Dendritic cell treated with granulocyte-macrophage colony-stimulating factor and Interleukin-4, amounts not matched to agents 40 ng/mL and 50 ng/mL, for 4 days (primary cell): Measurements from ENCODE around the gene ST6GALNAC3.
"Not testable (repeated sequence)": the region's sequence is repeated elsewhere in the genome, so short reads cannot be mapped to it uniquely, and the experiment has no call there.

ENCODE experiments used
- H3K27ac Mint-ChIP-seq: one replicate; pipeline ENCODE4 v1.8.0; 2022; ENCODE audit warnings: mild to moderate bottlenecking, mixed read lengths
- H3K27me3 Mint-ChIP-seq: one replicate; pipeline ENCODE4 v1.8.0; 2022; ENCODE audit warnings: mild to moderate bottlenecking, mixed read lengths
- H3K36me3 Mint-ChIP-seq: one replicate; pipeline ENCODE4 v1.8.0; 2022; ENCODE audit warnings: low read depth, mixed read lengths
- H3K4me1 Mint-ChIP-seq: one replicate; pipeline ENCODE4 v1.8.0; 2022; ENCODE audit warnings: low read depth, mixed read lengths
- H3K4me3 Mint-ChIP-seq: one replicate; pipeline ENCODE4 v1.8.0; 2022; ENCODE audit warnings: mild to moderate bottlenecking, moderate library complexity, mixed read lengths
- H3K9me3 Mint-ChIP-seq: one replicate; pipeline ENCODE4 v1.8.0; 2022; ENCODE audit warnings: mixed read lengths
- intact Hi-C: fragments of 100-400 bp; cut with micrococcal nuclease; formaldehyde crosslinking; loops from one replicate; pipeline ENCODE4 v1.15.0; 2022

Gene ST6GALNAC3

GRCh38 chr1:76083189-76083588 is 8.6 kb downstream of the ST6GALNAC3 start:
- no peaks in the 10 kb centered on the region for H3K36me3 Mint-ChIP-seq
- intact Hi-C loops = no loop called here
- no peak overlapping the region for H3K4me3 Mint-ChIP-seq
- peaks cover 11% of the 10 kb centered on the region for H3K4me1 Mint-ChIP-seq
- no peaks in the 10 kb centered on the region for H3K27me3 Mint-ChIP-seq
- no peaks in the 10 kb centered on the region for H3K9me3 Mint-ChIP-seq
- no peak overlapping the region for H3K27ac Mint-ChIP-seq

GRCh38 chr1:76084029-76084627 is 9.6 kb downstream of the ST6GALNAC3 start:
- Mint-ChIP-seq H3K4me1 (peaks cover 11% of the 10 kb centered on the region), H3K9me3 (no peaks in the 10 kb centered on the region), H3K4me3 (no peak overlapping the region), H3K36me3 (no peaks in the 10 kb centered on the region), H3K27ac (no peak overlapping the region), H3K27me3 (no peaks in the 10 kb centered on the region)
- intact Hi-C loops = no loop called here

GRCh38 chr1:76084685-76085084 is 10.1 kb downstream of the ST6GALNAC3 start:
- H3K9me3 Mint-ChIP-seq = no peaks in the 10 kb centered on the region
- no peak overlapping the region for H3K4me3 Mint-ChIP-seq
- no peaks in the 10 kb centered on the region for H3K36me3 Mint-ChIP-seq
- peaks cover 11% of the 10 kb centered on the region for H3K4me1 Mint-ChIP-seq
- intact Hi-C loops = no loop called here
- H3K27ac Mint-ChIP-seq = no peak overlapping the region
- H3K27me3 Mint-ChIP-seq = no peaks in the 10 kb centered on the region

GRCh38 chr1:76086109-76086508 is 11.6 kb downstream of the ST6GALNAC3 start:
- no peaks in the 10 kb centered on the region for H3K36me3 Mint-ChIP-seq
- no peaks in the 10 kb centered on the region for H3K27me3 Mint-ChIP-seq
- intact Hi-C loops = no loop called here
- H3K9me3 Mint-ChIP-seq = no peaks in the 10 kb centered on the region
- no peak overlapping the region for H3K4me3 Mint-ChIP-seq
- no peak overlapping the region for H3K27ac Mint-ChIP-seq
- peaks cover 10% of the 10 kb centered on the region for H3K4me1 Mint-ChIP-seq

GRCh38 chr1:76086597-76086996 is 12.1 kb downstream of the ST6GALNAC3 start:
- H3K36me3 Mint-ChIP-seq = no peaks in the 10 kb centered on the region
- peaks cover 10% of the 10 kb centered on the region for H3K4me1 Mint-ChIP-seq
- no peaks in the 10 kb centered on the region for H3K9me3 Mint-ChIP-seq
- H3K27ac Mint-ChIP-seq = no peak overlapping the region
- H3K4me3 Mint-ChIP-seq = no peak overlapping the region
- intact Hi-C loops = no loop called here
- H3K27me3 Mint-ChIP-seq = no peaks in the 10 kb centered on the region

- Mint-ChIP-seq H3K27ac (no peak overlapping the region), H3K4me3 (no peak overlapping the region), H3K9me3 (no peaks in the 10 kb centered on the region), H3K27me3 (peaks cover 1% of the 10 kb centered on the region), H3K4me1 (peaks cover 10% of the 10 kb centered on the region), H3K36me3 (no peaks in the 10 kb centered on the region)
- intact Hi-C loops = no loop called here
Observed at GRCh38 chr1:76090283-76091203, 16.0 kb downstream of the ST6GALNAC3 start.

- no peak overlapping the region for H3K4me3 Mint-ChIP-seq
- H3K9me3 Mint-ChIP-seq = no peaks in the 10 kb centered on the region
- no peaks in the 10 kb centered on the region for H3K36me3 Mint-ChIP-seq
- H3K4me1 Mint-ChIP-seq = peaks cover 4% of the 10 kb centered on the region
- peaks cover 1% of the 10 kb centered on the region for H3K27me3 Mint-ChIP-seq
- H3K27ac Mint-ChIP-seq = no peak overlapping the region
- intact Hi-C loops = no loop called here
Observed at GRCh38 chr1:76092812-76093211, 18.3 kb downstream of the ST6GALNAC3 start.

GRCh38 chr1:76093522-76094312 is 19.2 kb downstream of the ST6GALNAC3 start:
- H3K27ac Mint-ChIP-seq = no peak overlapping the region

GRCh38 chr1:76095802-76096201 is 21.3 kb downstream of the ST6GALNAC3 start:
- intact Hi-C loops = no loop called here
- Mint-ChIP-seq H3K9me3 (no peaks in the 10 kb centered on the region), H3K27ac (no peak overlapping the region), H3K4me1 (no peaks in the 10 kb centered on the region), H3K36me3 (no peaks in the 10 kb centered on the region), H3K27me3 (peaks cover 1% of the 10 kb centered on the region), H3K4me3 (no peak overlapping the region)

More at GRCh38 chr1:76093522-76094312, 19.2 kb downstream of the ST6GALNAC3 start:
- Mint-ChIP-seq H3K4me1 (peaks cover 4% of the 10 kb centered on the region), H3K9me3 (no peaks in the 10 kb centered on the region), H3K36me3 (no peaks in the 10 kb centered on the region), H3K4me3 (no peak overlapping the region), H3K27me3 (peaks cover 1% of the 10 kb centered on the region)
- intact Hi-C loops = no loop called here

GRCh38 chr1:76097064-76097463 is 22.5 kb downstream of the ST6GALNAC3 start:
- H3K4me3 Mint-ChIP-seq, intact Hi-C loops, H3K36me3 Mint-ChIP-seq, H3K4me1 Mint-ChIP-seq, H3K27ac Mint-ChIP-seq, H3K9me3 Mint-ChIP-seq, H3K27me3 Mint-ChIP-seq: not testable (repeated sequence)

- H3K9me3 Mint-ChIP-seq = no peaks in the 10 kb centered on the region
- H3K27ac Mint-ChIP-seq = no peak overlapping the region
- H3K4me1 Mint-ChIP-seq = no peaks in the 10 kb centered on the region
- peaks cover 1% of the 10 kb centered on the region for H3K27me3 Mint-ChIP-seq
- no peak overlapping the region for H3K4me3 Mint-ChIP-seq
- intact Hi-C loops = no loop called here
- no peaks in the 10 kb centered on the region for H3K36me3 Mint-ChIP-seq
Observed at GRCh38 chr1:76098845-76099244, 24.3 kb downstream of the ST6GALNAC3 start.

- intact Hi-C loops = no loop called here
- Mint-ChIP-seq H3K36me3 (no peaks in the 10 kb centered on the region), H3K4me3 (no peak overlapping the region), H3K4me1 (no peaks in the 10 kb centered on the region), H3K9me3 (no peaks in the 10 kb centered on the region), H3K27ac (no peak overlapping the region), H3K27me3 (no peaks in the 10 kb centered on the region)
Observed at GRCh38 chr1:76101548-76101947, 27.0 kb downstream of the ST6GALNAC3 start.

GRCh38 chr1:76102046-76102445 is 27.5 kb downstream of the ST6GALNAC3 start:
- intact Hi-C loops = no loop called here
- no peaks in the 10 kb centered on the region for H3K9me3 Mint-ChIP-seq
- no peak overlapping the region for H3K4me3 Mint-ChIP-seq
- H3K27me3 Mint-ChIP-seq = no peaks in the 10 kb centered on the region
- H3K27ac Mint-ChIP-seq = no peak overlapping the region
- no peaks in the 10 kb centered on the region for H3K36me3 Mint-ChIP-seq
- no peaks in the 10 kb centered on the region for H3K4me1 Mint-ChIP-seq

GRCh38 chr1:76103034-76103433 is 28.5 kb downstream of the ST6GALNAC3 start:
- Mint-ChIP-seq H3K4me1 (no peaks in the 10 kb centered on the region), H3K36me3 (no peaks in the 10 kb centered on the region), H3K27ac (no peak overlapping the region), H3K27me3 (no peaks in the 10 kb centered on the region), H3K9me3 (no peaks in the 10 kb centered on the region), H3K4me3 (no peak overlapping the region)
- intact Hi-C loops = no loop called here
